ENCODE data around the gene TULP1. TPM values are rescaled to one million over a fixed set of nuclear protein-coding genes. Genes with fewer than 3 reads are reported as not detected.
A peak's percentile ranks its signal among the peaks of the same experiment; 100 is the strongest.

Gene TULP1
- total RNA-seq, 4 donors from 2014 or later: 1.2 TPM; not detected in 3

GRCh38 chr6:35480176-35480575, 32.5 kb downstream of the TULP1 start:
- Histone ChIP-seq H3K9me3 (no peaks in the 10 kb centered on the region), H3K27ac (replicated peaks in 1 of 4) (peak overlapping the region; percentile 20 to 100 (median 98)), H3K4me3 (no peak overlapping the region), H3K4me1 (peaks cover 3 to 43% (median 36%) of the 10 kb centered on the region in 4 donors), H3K36me3 (peaks cover 5 to 92% (median 69%) of the 10 kb centered on the region in 4 donors), H3K27me3 (no peaks in the 10 kb centered on the region)
- DNase-seq (ENCODE audit: extremely low spot score): no peak
- TF ChIP-seq POLR2A (IDR thresholded peaks at IDR 0.05; ENCODE audit: low read depth) (no peak), POLR2AphosphoS5 (IDR thresholded peaks at IDR 0.05) (no peak), CTCF (IDR thresholded peaks at IDR 0.05) (no peak), EP300 (IDR thresholded peaks at IDR 0.05) (no peak)
- 94% methylated on average over 12 of the region's 12 CpGs for WGBS
- intact Hi-C loops (cut with DNase I): no loop called here

- H3K4me3 ChIP-seq: no peak overlapping the region
- H3K4me1 ChIP-seq: peaks cover 0 to 31% (median 22%) of the 10 kb centered on the region in 4 donors
- no peaks in the 10 kb centered on the region for H3K9me3 ChIP-seq
- no peaks in the 10 kb centered on the region for H3K27me3 ChIP-seq
- WGBS: 94% methylated on average over 7 of the region's 7 CpGs
- no peak overlapping the region for H3K27ac ChIP-seq (replicated peaks in 1 of 4)
- H3K36me3 ChIP-seq: peaks cover 6 to 93% (median 76%) of the 10 kb centered on the region in 4 donors
- intact Hi-C loops (cut with DNase I): no loop called here
- DNase-seq (ENCODE audit: extremely low spot score): no peak
- TF ChIP-seq EP300 (IDR thresholded peaks at IDR 0.05): no peak
- TF ChIP-seq POLR2AphosphoS5 (IDR thresholded peaks at IDR 0.05): no peak
- no peak for TF ChIP-seq POLR2A (IDR thresholded peaks at IDR 0.05; ENCODE audit: low read depth)
- TF ChIP-seq CTCF (IDR thresholded peaks at IDR 0.05): no peak
Measured at GRCh38 chr6:35478259-35478658, 34.4 kb downstream of the TULP1 start.

GRCh38 chr6:35477551-35478179, 35.0 kb downstream of the TULP1 start:
- Histone ChIP-seq H3K36me3 (peaks cover 10 to 93% (median 79%) of the 10 kb centered on the region in 4 donors), H3K4me1 (peaks cover 0 to 31% (median 22%) of the 10 kb centered on the region in 4 donors), H3K9me3 (no peaks in the 10 kb centered on the region), H3K27me3 (no peaks in the 10 kb centered on the region), H3K27ac (replicated peaks in 1 of 4) (no peak overlapping the region), H3K4me3 (no peak overlapping the region)
- intact Hi-C loops (cut with DNase I): no loop called here
- DNase-seq (ENCODE audit: extremely low spot score): no peak
- 88% methylated on average over 5 of the region's 5 CpGs for WGBS
- TF ChIP-seq CTCF (IDR thresholded peaks at IDR 0.05): no peak
- TF ChIP-seq POLR2AphosphoS5 (IDR thresholded peaks at IDR 0.05): peak in 1 of 2 donors; percentile 5

GRCh38 chr6:35477028-35477427, 35.7 kb downstream of the TULP1 start:
- intact Hi-C loops (cut with DNase I): no loop called here
- no peak for TF ChIP-seq POLR2A (IDR thresholded peaks at IDR 0.05; ENCODE audit: low read depth)
- no peak for TF ChIP-seq EP300 (IDR thresholded peaks at IDR 0.05)
- no peak for TF ChIP-seq CTCF (IDR thresholded peaks at IDR 0.05)
- no peak for TF ChIP-seq POLR2AphosphoS5 (IDR thresholded peaks at IDR 0.05)
- 77% methylated on average over 8 of the region's 8 CpGs for WGBS

GRCh38 chr6:35476004-35476403, 36.7 kb downstream of the TULP1 start:
- H3K27me3 ChIP-seq: no peaks in the 10 kb centered on the region
- intact Hi-C loops (cut with DNase I): no loop called here
- peaks cover 0 to 38% (median 25%) of the 10 kb centered on the region in 4 donors for H3K4me1 ChIP-seq
- H3K27ac ChIP-seq (replicated peaks in 1 of 4): no peak overlapping the region
- TF ChIP-seq POLR2A (IDR thresholded peaks at IDR 0.05; ENCODE audit: low read depth): no peak
- no peak for TF ChIP-seq CTCF (IDR thresholded peaks at IDR 0.05)
- TF ChIP-seq EP300 (IDR thresholded peaks at IDR 0.05): no peak
- TF ChIP-seq POLR2AphosphoS5 (IDR thresholded peaks at IDR 0.05): no peak
- no peaks in the 10 kb centered on the region for H3K9me3 ChIP-seq
- peaks cover 12 to 100% (median 89%) of the 10 kb centered on the region in 4 donors for H3K36me3 ChIP-seq
- no peak for DNase-seq (ENCODE audit: extremely low spot score)
- 83% methylated on average over 11 of the region's 14 CpGs for WGBS
- H3K4me3 ChIP-seq: no peak overlapping the region

More at GRCh38 chr6:35477028-35477427, 35.7 kb downstream of the TULP1 start:
- H3K9me3 ChIP-seq: no peaks in the 10 kb centered on the region
- peaks cover 12 to 96% (median 84%) of the 10 kb centered on the region in 4 donors for H3K36me3 ChIP-seq
- no peaks in the 10 kb centered on the region for H3K27me3 ChIP-seq
- no peak for DNase-seq (ENCODE audit: extremely low spot score)
- H3K4me3 ChIP-seq: no peak overlapping the region
- peaks cover 0 to 33% (median 22%) of the 10 kb centered on the region in 4 donors for H3K4me1 ChIP-seq
- H3K27ac ChIP-seq (replicated peaks in 1 of 4): no peak overlapping the region
